Measurements from ENCODE around the gene ST14.

ST14 gene

GRCh38 chr11:130145975-130146776 is 13.4 kb upstream of the ST14 start:
- TF ChIP-seq, protein P1, sequence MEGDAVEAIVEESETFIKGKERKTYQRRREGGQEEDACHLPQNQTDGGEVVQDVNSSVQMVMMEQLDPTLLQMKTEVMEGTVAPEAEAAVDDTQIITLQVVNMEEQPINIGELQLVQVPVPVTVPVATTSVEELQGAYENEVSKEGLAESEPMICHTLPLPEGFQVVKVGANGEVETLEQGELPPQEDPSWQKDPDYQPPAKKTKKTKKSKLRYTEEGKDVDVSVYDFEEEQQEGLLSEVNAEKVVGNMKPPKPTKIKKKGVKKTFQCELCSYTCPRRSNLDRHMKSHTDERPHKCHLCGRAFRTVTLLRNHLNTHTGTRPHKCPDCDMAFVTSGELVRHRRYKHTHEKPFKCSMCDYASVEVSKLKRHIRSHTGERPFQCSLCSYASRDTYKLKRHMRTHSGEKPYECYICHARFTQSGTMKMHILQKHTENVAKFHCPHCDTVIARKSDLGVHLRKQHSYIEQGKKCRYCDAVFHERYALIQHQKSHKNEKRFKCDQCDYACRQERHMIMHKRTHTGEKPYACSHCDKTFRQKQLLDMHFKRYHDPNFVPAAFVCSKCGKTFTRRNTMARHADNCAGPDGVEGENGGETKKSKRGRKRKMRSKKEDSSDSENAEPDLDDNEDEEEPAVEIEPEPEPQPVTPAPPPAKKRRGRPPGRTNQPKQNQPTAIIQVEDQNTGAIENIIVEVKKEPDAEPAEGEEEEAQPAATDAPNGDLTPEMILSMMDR (IDR thresholded peaks at IDR 0.05; ENCODE audit: unreplicated experiment in 3 of 3) = no peak
- H3K36me3 Mint-ChIP-seq (ENCODE audit: low read depth) = peaks cover 58% of the 10 kb centered on the region
- no peak overlapping the region for H3K4me3 Mint-ChIP-seq
- H3K27me3 Mint-ChIP-seq (ENCODE audit: low read depth) = no peaks in the 10 kb centered on the region
- H3K27ac Mint-ChIP-seq = peak overlapping the region in 1 of 3 experiments; percentile 60
- peaks cover 15% of the 10 kb centered on the region for H3K4me1 Mint-ChIP-seq
- H3K9me3 Mint-ChIP-seq = no peaks in the 10 kb centered on the region

- Mint-ChIP-seq H3K27me3 (ENCODE audit: low read depth) (peaks cover 3% of the 10 kb centered on the region), H3K4me1 (peaks cover 15% of the 10 kb centered on the region), H3K9me3 (no peaks in the 10 kb centered on the region), H3K4me3 (no peak overlapping the region), H3K27ac (peak overlapping the region in 1 of 3 experiments; percentile 60), H3K36me3 (ENCODE audit: low read depth) (peaks cover 58% of the 10 kb centered on the region)
- TF ChIP-seq, protein P1 (IDR thresholded peaks at IDR 0.05; ENCODE audit: unreplicated experiment in 3 of 3) = no peak
Measured at GRCh38 chr11:130146796-130147195, 12.8 kb upstream of the ST14 start.

- Mint-ChIP-seq H3K27me3 (ENCODE audit: low read depth) (peaks cover 5% of the 10 kb centered on the region), H3K4me1 (peaks cover 15% of the 10 kb centered on the region), H3K4me3 (no peak overlapping the region), H3K9me3 (no peaks in the 10 kb centered on the region), H3K27ac (no peak overlapping the region), H3K36me3 (ENCODE audit: low read depth) (peaks cover 49% of the 10 kb centered on the region)
- TF ChIP-seq, protein P1 (IDR thresholded peaks at IDR 0.05; ENCODE audit: unreplicated experiment in 3 of 3) = no peak
Measured at GRCh38 chr11:130148796-130149326, 10.7 kb upstream of the ST14 start.

DNA sequence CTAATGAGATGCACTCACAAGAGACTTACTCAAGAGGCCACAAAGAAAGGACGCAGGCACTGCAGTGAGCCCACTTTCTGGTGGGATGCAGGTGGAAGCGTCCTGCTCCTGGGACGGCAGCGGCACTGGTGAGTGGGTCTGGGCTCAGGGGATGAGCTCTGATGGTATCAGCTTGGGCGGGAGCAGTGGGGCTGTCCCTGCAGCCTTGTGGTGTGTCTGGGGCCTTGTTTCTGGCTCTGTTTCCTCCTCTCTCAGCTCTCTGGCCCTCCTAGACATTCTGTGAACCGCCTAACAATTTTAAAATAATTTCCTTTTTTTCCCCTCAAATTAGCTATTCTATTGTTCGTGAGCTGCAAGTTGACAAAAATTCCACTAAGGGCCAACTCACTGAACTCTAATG is 8.8 kb upstream of the ST14 start:
- H3K36me3 Mint-ChIP-seq (ENCODE audit: low read depth) = peaks cover 32% of the 10 kb centered on the region
- H3K4me1 Mint-ChIP-seq = no peaks in the 10 kb centered on the region
- no peak overlapping the region for H3K4me3 Mint-ChIP-seq
- H3K9me3 Mint-ChIP-seq = no peaks in the 10 kb centered on the region
- TF ChIP-seq, protein P1 (IDR thresholded peaks at IDR 0.05; ENCODE audit: unreplicated experiment in 3 of 3) = no peak
- no peak overlapping the region for H3K27ac Mint-ChIP-seq
- H3K27me3 Mint-ChIP-seq (ENCODE audit: low read depth) = peaks cover 5% of the 10 kb centered on the region

DNA sequence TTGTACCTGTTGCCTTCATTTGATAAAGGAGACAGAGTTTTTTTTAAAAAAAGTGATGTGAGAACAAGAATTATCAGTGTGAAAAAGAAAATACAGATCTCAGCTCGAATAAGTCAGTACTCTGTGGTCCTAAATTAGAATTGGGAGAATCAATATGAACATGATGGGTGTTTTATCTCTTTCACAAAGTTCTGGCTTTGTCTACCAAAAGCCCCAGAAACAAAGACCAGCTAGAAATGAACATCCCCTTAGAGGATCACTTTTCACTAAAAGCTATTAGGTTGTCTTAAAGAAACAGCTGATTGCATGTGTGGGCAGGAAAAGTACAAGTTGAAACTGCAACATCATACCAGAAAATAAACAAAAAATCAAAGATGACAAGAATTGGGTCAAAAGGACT is 8.4 kb upstream of the ST14 start:
- no peaks in the 10 kb centered on the region for H3K9me3 Mint-ChIP-seq
- H3K4me3 Mint-ChIP-seq = no peak overlapping the region
- H3K27ac Mint-ChIP-seq = no peak overlapping the region
- H3K36me3 Mint-ChIP-seq (ENCODE audit: low read depth) = peaks cover 32% of the 10 kb centered on the region
- no peaks in the 10 kb centered on the region for H3K4me1 Mint-ChIP-seq
- H3K27me3 Mint-ChIP-seq (ENCODE audit: low read depth) = peaks cover 5% of the 10 kb centered on the region
- TF ChIP-seq, protein P1 (IDR thresholded peaks at IDR 0.05; ENCODE audit: unreplicated experiment in 3 of 3) = no peak

All from nephron (organoid).